GM19193 (cell line): ENCODE measurements around the gene SPIB.

Experiments
- POLR2A ChIP-seq: IDR thresholded peaks from 4 replicates; pipeline ENCODE4 v1.6.1; 2011; ENCODE audit not compliant: insufficient read depth, insufficient read length; ENCODE audit errors: extremely low read depth

SPIB gene

DNA sequence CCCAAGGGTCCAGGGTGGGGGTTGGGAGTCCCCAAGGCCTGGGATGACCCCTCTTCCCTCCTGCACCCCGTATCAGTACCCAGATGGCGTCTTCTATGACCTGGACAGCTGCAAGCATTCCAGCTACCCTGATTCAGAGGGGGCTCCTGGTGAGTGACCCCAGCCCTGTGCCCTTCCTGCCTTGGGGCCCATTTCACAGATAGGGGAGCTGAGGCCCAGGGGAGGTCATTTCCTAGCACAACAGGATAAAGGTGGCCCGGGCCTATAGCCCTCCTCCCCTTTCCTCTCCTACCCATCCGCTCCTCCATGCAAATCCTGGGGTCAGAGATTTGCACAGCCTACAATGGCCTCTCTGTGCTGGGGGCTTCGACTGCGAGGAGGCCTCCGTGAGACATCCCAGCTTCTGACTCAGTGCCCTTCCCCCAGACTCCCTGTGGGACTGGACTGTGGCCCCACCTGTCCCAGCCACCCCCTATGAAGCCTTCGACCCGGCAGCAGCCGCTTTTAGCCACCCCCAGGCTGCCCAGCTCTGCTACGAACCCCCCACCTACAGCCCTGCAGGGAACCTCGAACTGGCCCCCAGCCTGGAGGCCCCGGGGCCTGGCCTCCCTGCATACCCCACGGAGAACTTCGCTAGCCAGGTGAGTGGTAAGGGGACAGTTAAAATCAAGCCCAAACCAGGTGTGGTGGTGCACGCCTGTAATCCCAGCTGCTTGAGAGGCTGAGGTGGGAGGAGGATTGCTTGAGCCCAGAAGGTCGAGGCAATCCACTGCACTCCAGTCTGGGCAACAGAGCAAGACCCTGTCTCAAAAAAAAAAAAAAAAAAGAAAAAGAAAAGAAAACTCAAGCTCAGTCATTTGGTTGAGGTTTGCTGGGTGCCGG lies 3.9 kb downstream of the SPIB start:
- no peak for TF ChIP-seq POLR2A

DNA sequence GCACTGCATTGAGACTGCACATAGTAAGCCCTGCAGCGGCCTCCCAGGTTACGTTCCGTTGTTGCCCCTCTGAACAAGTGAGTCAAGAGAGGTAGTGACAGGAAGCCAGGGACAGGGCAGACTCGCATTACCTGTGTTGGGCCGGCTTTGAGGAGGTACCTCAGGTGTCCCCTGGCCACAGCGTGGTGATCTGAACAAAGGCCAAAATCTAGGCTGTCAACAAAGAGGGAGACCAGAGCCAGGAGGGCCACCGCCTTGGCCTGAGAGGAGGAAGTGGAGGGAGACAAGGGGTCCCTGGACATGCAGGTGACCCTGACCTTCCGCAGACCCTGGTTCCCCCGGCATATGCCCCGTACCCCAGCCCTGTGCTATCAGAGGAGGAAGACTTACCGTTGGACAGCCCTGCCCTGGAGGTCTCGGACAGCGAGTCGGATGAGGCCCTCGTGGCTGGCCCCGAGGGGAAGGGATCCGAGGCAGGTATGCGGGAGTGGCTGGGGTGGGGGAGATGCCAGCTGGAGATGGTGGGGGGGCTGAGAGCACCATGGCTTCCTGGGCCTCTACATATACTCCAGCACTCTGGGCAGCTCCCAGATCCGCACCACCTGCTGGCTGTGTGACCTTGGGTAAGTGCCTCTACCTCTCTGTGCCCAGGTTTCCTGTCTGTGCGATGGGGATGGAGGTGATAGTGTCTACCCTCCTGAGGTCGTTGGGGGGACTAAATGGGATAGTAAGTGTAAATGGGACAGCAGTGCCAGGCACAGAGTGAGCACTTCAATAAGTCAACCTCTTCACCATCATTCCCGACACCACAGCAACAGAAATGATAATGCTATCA lies 4.8 kb downstream of the SPIB start:
- TF ChIP-seq POLR2A, result no peak

DNA sequence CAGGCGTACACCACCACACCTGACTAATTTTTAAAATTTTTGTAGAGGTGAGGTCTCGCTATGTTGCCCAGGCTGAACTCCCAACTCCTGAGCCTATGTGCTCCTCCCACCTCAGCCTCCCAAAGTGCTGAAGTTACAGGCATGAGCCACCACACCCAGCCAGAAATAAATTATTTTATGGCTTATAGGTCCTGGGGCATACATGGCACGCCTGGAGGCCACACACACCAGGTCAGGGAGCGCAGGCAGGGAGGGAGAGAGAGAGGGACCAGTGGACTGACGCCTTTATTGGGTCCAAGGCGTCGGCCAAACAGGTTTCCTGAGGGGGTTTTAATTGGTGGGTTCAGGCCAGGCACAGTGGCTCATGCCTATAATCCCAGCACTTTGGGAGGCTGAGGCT lies 6.8 kb downstream of the SPIB start:
- TF ChIP-seq POLR2A, result no peak

DNA sequence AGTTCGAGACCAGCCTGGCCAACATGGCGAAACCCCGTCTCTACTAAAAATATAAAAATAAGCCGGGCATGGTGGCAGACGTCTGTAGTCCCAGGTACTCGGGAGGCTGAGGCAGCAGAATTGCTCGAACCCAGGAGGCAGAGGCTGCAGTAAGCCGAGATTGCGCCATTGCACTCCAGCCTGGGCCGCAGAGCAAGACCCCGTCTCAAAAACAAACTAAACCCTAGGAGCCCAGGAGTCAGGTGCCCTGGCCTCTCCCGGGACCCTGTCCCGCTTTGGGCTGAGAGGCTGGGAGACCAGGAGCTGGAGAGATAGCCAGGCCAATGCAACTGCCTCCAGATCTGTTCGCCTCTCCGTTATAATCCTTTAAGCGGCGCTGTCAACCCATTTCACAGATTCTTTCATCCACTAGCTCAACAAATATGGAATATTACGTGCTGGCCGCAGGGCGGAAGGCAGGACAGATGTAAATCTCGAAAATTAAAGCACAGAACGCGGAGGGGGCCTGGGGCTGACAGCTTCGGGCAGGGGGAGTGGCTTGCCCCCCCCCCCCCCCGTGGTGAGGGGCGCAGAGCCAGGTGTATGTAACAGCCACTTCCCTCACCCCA lies 8.7 kb downstream of the SPIB start:
- no peak for TF ChIP-seq POLR2A

DNA sequence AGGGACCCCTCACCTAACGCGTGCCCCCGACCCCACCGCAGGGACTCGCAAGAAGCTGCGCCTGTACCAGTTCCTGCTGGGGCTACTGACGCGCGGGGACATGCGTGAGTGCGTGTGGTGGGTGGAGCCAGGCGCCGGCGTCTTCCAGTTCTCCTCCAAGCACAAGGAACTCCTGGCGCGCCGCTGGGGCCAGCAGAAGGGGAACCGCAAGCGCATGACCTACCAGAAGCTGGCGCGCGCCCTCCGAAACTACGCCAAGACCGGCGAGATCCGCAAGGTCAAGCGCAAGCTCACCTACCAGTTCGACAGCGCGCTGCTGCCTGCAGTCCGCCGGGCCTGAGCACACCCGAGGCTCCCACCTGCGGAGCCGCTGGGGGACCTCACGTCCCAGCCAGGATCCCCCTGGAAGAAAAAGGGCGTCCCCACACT lies 9.3 kb downstream of the SPIB start:
- TF ChIP-seq POLR2A, result peak; percentile 12

DNA sequence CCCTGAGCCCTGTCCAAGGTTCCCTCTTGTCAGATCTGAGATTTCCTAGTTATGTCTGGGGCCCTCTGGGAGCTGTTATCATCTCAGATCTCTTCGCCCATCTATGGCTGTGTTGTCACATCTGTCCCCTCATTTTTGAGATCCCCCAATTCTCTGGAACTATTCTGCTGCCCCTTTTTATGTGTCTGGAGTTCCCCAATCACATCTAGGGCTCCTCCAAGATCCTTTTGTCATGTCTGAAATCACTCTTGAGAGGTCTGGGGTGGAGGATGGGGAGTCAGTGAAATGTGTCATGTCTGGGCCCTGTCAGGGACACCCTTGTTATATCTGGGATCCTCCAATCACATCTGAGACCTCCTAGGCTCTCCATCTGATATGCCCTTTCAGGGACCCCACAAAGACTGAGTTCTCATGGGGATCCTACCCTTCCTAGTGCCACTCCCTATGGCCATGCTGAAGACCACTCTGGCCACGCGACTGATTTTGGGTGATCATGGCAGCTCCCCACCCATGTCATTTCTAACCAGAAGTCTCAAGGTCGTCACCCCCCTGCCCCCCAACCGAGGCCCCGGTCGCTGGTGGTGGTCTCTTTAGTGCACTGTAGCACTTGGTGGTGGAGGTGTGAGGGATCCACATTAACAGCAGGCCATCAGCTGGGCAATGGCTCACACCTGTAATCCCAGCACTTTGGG lies 10.2 kb downstream of the SPIB start:
- no peak for TF ChIP-seq POLR2A

DNA sequence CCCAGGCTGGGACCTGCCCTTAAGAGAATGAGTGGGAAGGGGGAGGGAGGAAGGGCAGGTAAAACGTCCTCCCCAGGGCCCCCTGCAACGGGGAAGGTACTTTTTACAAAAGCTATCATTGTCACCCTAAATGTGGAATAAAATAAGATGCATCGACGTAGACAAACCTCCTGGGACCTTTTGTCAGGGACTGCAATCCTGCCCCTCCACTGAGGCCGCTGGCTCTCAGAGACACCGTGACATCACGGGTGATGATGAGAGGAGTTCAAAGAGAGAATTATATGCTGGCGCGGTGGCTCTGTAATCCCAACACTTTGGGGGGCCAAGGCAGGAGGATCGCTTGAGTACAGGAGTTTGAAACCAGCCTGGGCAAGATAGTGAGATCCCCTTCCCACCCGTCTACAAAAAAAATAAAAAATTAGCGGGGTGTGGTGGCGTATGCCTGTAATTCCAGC lies 12.2 kb downstream of the SPIB start:
- no peak for TF ChIP-seq POLR2A

DNA sequence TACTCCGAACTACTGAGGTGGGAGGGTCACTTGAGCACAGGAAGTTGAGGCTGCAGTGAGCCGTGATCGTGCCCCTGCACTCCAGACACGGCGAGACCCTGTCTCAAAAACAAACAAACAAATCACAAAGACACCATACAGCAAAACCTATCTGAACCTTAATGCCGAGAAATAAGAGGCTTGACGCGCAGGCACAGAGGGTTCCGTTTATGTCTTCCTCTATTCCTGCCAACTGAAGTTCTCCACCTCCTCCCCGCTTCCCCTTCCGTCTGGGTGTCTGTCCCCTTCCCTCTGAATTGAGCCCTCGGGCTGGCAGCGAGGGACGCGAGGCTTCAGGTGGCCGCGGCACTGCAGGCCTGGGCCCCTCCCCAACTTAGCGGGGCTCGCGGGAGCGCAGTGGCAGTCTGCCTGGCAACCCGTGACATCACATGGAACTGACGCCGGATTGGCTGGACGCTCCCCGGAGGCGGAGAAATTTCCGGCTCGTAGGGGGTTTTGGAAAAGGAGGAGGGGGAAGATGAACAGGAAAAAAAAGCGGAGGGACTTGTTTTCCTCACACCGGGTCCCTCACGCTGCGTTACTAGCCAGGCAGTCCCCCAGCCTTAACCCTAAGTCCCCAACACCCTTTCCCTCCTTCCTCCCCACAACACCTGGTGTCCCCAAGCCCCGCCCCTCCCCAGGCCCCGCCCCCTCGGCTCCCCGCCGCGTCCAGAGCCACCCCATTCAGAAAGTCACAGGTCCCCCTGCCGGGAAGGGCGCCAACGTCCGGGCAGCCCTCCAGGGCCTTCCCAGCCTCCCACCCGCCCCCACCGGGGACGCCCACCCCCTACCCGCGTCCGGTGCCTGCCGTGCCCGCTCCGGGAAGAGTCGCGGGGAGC lies 12.8 kb downstream of the SPIB start:
- TF ChIP-seq POLR2A, result peak; percentile 57

DNA sequence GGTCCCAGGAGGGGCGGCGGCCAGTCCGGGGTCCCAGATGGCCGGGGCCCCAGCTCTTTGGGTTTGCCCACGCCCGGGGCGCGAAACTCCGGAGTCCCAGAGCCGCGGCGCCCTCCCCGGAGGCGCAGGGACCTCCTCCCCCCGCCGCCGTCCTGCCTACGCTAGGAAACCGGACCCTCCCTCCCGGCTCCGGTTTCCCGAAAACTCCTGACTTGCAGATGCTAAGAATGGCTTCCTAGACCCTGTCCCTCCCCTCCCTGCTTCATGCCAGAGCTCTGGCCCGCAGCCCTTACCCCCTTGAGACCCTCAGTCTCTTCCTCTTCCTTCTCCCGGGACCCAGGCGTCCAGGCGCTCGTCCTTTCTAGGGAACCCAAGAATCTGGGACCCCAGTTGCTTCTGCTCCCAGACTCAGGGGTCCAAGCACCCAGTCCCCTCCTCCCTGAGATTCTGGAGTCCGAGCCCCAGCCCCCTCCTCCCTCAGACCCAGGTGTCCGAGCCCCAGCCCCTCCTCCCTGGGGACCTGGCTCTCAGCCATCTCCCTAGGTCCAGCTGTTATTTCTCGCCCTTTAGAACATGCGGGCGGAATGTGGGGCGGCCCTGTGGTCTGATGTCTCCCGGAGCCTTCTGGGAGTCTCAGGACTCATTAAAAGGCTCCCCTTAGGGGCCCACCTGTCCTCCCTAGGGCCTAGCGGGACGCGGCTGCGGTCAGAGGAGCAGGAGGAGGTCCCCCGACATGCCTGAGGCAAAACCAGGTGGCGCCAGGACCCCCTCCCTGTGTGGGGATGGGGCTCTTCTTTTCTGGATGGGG lies 13.7 kb downstream of the SPIB start, which contains the start of gene MYBPC2:
Gene MYBPC2, plus strand, starts transcription at position 672 of the 808 bp plus-strand sequence. Its CDS starts 62 bp downstream, at position 734.
- peak; percentile 16 for TF ChIP-seq POLR2A

DNA sequence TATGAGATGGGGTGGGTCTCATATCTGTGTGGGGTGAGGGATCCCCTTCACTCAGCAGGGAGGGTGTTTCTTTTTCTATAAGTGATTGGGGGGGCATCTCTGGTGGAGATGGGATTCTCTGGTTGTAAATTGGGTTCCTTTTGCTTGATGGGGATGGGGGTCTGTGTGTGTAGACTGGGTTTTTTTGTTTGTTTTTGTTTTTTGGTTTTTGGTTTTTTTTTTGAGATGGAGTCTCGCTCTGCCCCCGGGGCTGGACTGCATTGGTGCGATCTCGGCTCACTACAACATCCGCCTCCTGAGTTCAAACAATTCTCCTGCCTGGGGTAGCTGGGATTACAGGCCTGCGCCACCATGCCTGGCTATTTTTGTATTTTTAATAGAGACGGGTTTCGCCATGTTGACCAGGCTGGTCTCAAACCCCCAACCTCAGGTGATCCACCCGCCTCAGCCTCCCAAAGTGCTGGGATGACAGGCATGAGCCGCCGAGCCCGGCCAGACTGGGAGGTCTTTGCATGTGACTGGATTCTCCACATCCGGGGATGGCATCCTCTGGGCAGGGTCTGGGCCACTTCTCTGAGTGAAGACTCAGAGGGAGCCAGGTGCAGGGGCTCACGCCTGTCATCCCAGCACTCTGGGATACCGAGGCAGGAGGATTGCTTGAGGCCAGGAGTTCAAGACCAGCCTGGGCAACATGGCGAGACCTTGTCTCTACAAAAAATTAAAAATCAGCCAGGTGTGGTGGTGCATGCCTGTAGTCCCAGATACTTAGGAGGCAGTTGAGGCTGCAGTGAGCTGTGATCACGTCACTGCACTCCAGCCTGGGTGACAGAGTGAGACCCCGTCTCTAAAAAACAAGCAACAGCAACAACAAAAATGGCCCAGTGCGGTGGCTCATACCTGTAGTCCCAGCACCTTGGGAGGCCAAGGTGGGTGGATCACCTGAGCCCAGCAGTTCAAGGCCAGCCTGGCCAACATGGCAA lies 14.8 kb downstream of the SPIB start:
- TF ChIP-seq POLR2A, result no peak

DNA sequence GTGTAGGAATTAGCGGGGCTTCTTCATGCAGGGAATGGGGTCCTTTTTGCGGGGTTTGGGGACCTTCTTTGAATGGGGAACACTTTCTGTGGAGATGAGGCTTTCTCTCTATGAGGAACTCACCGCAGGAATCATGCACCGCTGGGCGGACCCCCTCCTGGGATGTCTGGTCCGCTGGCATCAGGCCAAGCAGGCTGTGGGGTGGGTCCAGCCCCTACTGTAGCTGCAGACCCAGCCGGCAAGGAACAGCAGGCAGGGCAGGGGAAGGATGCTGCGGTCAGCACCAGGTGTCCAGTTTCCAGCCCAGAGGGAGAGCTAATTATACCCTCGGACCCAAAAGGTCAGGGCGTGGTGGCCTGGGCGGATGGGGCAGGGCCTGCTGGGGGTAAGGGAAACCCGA lies 15.8 kb downstream of the SPIB start:
- no peak for TF ChIP-seq POLR2A

DNA sequence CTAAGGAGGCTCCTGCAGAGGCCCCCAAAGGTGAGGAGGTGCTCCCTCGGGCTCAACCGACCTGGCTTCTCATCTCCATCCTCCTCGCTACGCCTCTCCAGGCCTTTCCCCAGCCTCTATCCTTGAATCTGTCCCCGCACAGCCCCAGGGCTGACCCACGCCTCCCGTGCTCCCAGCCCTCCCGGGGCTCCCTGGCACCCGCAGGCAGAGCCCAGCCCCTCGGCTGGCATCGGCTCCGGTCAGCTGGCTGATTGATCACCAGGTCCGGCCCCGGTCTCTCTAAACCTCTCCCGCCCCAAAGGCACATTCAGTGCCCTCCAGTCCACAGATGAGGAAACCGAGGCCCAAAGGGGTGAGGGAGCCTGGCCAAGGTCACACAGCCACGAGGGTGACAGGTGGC lies 16.5 kb downstream of the SPIB start:
- TF ChIP-seq POLR2A, result no peak
